ENCODE data around the gene SLC22A4.

The SLC22A4 gene

GRCh38 chr5:132296412-132297016, 2.3 kb downstream of the SLC22A4 start:
- no peak overlapping the region for H3K27ac ChIP-seq
- DNase-seq (ENCODE audit: low read depth, low spot score) = no peak

GRCh38 chr5:132297211-132297940, 3.2 kb downstream of the SLC22A4 start:
- DNase-seq (ENCODE audit: low read depth, low spot score) = no peak
- H3K27ac ChIP-seq = no peak overlapping the region

GRCh38 chr5:132298298-132299212, 4.4 kb downstream of the SLC22A4 start:
- DNase-seq (ENCODE audit: low read depth, low spot score) = no peak

GRCh38 chr5:132299917-132300316, 5.7 kb downstream of the SLC22A4 start:
- DNase-seq (ENCODE audit: low read depth, low spot score) = no peak
- no peak overlapping the region for H3K27ac ChIP-seq

More at GRCh38 chr5:132298298-132299212, 4.4 kb downstream of the SLC22A4 start:
- H3K27ac ChIP-seq = no peak overlapping the region

GRCh38 chr5:132300577-132301343, 6.6 kb downstream of the SLC22A4 start:
- no peak overlapping the region for H3K27ac ChIP-seq
- DNase-seq (ENCODE audit: low read depth, low spot score) = no peak

- no peak overlapping the region for H3K27ac ChIP-seq
- no peak for DNase-seq (ENCODE audit: low read depth, low spot score)
Measured at GRCh38 chr5:132301344-132302271, 7.4 kb downstream of the SLC22A4 start.

- DNase-seq (ENCODE audit: low read depth, low spot score) = no peak
- H3K27ac ChIP-seq = no peak overlapping the region
Measured at GRCh38 chr5:132302413-132302812, 8.2 kb downstream of the SLC22A4 start.

GRCh38 chr5:132303589-132303988, 9.4 kb downstream of the SLC22A4 start:
- H3K27ac ChIP-seq = no peak overlapping the region
- DNase-seq (ENCODE audit: low read depth, low spot score) = no peak

- no peak overlapping the region for H3K27ac ChIP-seq
- DNase-seq (ENCODE audit: low read depth, low spot score) = no peak
Measured at GRCh38 chr5:132305420-132305819, 11.2 kb downstream of the SLC22A4 start.

GRCh38 chr5:132308701-132309100, 14.5 kb downstream of the SLC22A4 start:
- no peak overlapping the region for H3K27ac ChIP-seq
- no peak for DNase-seq (ENCODE audit: low read depth, low spot score)

GRCh38 chr5:132309679-132310078, 15.5 kb downstream of the SLC22A4 start:
- H3K27ac ChIP-seq = no peak overlapping the region

GRCh38 chr5:132310141-132310834, 16.1 kb downstream of the SLC22A4 start:
- no peak overlapping the region for H3K27ac ChIP-seq
- no peak for DNase-seq (ENCODE audit: low read depth, low spot score)

More at GRCh38 chr5:132309679-132310078, 15.5 kb downstream of the SLC22A4 start:
- no peak for DNase-seq (ENCODE audit: low read depth, low spot score)

GRCh38 chr5:132313366-132313765, 19.2 kb downstream of the SLC22A4 start:
- no peak for DNase-seq (ENCODE audit: low read depth, low spot score)
- no peak overlapping the region for H3K27ac ChIP-seq

GRCh38 chr5:132313961-132314432, 19.8 kb downstream of the SLC22A4 start:
- no peak overlapping the region for H3K27ac ChIP-seq
- no peak for DNase-seq (ENCODE audit: low read depth, low spot score)

- DNase-seq (ENCODE audit: low read depth, low spot score) = no peak
- H3K27ac ChIP-seq = no peak overlapping the region
Measured at GRCh38 chr5:132315529-132316067, 21.4 kb downstream of the SLC22A4 start.

GRCh38 chr5:132319975-132320374, 25.8 kb downstream of the SLC22A4 start:
- DNase-seq (ENCODE audit: low read depth, low spot score) = no peak
- no peak overlapping the region for H3K27ac ChIP-seq

- H3K27ac ChIP-seq = no peak overlapping the region
- no peak for DNase-seq (ENCODE audit: low read depth, low spot score)
Measured at GRCh38 chr5:132321109-132321721, 27.0 kb downstream of the SLC22A4 start.

- DNase-seq (ENCODE audit: low read depth, low spot score) = no peak
- H3K27ac ChIP-seq = no peak overlapping the region
Measured at GRCh38 chr5:132322266-132322665, 28.1 kb downstream of the SLC22A4 start.

Measured in epithelial cell of prostate (primary cell).